Measurements from ENCODE around the gene LRRC56. TPM values are rescaled to one million over a fixed set of nuclear protein-coding genes. Genes with fewer than 3 reads are reported as not detected.

The LRRC56 gene
- total RNA-seq, 1 donor from 2014 or later, result 0.82 TPM

DNA sequence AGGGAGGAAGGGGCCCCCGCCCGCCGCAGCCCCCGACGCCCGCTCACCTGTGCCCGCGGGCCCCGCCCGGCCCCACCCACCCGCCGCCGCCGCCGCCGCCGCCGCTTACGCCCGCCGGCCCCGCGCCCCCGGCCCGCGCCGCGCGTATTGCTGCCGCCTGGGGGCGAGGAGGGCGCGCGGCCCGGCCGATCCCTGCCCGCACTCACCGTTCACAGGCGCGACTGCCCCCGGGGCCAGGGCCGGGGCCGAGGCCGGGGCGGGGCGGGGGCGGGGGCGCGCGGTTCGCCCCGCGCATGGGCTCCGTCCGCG, 2.2 kb upstream of the LRRC56 start:
- H3K27ac Mint-ChIP-seq (ENCODE audit: unreplicated experiment), result no peak overlapping the region
- peak overlapping the region; percentile 78 for H3K4me3 ChIP-seq (ENCODE audit: insufficient read depth, low read depth, low read length)
- H3K36me3 Mint-ChIP-seq (ENCODE audit: low read depth, unreplicated experiment), result peaks cover 2% of the 10 kb centered on the region
- H3K4me2 ChIP-seq (ENCODE audit: low read length), result peak overlapping the region; percentile 95
- no peak overlapping the region for H3K4me3 Mint-ChIP-seq (ENCODE audit: unreplicated experiment)
- no peaks in the 10 kb centered on the region for H3K9me3 Mint-ChIP-seq (ENCODE audit: unreplicated experiment)
- H3K9ac ChIP-seq (ENCODE audit: low read length), result peak overlapping the region; percentile 86
- peaks cover 26% of the 10 kb centered on the region for H3K4me1 ChIP-seq (ENCODE audit: insufficient read depth, low read length)
- no peak overlapping the region for H3K27ac ChIP-seq (ENCODE audit: low read depth, low read length)
- H2AFZ ChIP-seq (ENCODE audit: low read depth, low read length), result no peak overlapping the region
- peaks cover 4% of the 10 kb centered on the region for H3K4me1 Mint-ChIP-seq (ENCODE audit: low read depth, unreplicated experiment)
- no peaks in the 10 kb centered on the region for H3K27me3 ChIP-seq (ENCODE audit: insufficient read depth, low read length)
- FAIRE-seq (no peak), DNase-seq (ENCODE audit: low read depth) (no peak)
- TF ChIP-seq, protein P1, sequence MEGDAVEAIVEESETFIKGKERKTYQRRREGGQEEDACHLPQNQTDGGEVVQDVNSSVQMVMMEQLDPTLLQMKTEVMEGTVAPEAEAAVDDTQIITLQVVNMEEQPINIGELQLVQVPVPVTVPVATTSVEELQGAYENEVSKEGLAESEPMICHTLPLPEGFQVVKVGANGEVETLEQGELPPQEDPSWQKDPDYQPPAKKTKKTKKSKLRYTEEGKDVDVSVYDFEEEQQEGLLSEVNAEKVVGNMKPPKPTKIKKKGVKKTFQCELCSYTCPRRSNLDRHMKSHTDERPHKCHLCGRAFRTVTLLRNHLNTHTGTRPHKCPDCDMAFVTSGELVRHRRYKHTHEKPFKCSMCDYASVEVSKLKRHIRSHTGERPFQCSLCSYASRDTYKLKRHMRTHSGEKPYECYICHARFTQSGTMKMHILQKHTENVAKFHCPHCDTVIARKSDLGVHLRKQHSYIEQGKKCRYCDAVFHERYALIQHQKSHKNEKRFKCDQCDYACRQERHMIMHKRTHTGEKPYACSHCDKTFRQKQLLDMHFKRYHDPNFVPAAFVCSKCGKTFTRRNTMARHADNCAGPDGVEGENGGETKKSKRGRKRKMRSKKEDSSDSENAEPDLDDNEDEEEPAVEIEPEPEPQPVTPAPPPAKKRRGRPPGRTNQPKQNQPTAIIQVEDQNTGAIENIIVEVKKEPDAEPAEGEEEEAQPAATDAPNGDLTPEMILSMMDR (IDR thresholded peaks at IDR 0.05; ENCODE audit: insufficient read depth, low read depth, low read length), result no peak
- TF ChIP-seq EZH2 (IDR thresholded peaks at IDR 0.05; ENCODE audit: insufficient read depth, low read length), result no peak
- peaks cover 3% of the 10 kb centered on the region for H3K36me3 ChIP-seq (ENCODE audit: insufficient read depth, low read length)
- peaks cover 4% of the 10 kb centered on the region for H3K27me3 Mint-ChIP-seq (ENCODE audit: low read depth, unreplicated experiment)
- no peaks in the 10 kb centered on the region for H3K9me3 ChIP-seq (ENCODE audit: insufficient read depth, low read depth, low read length)
- H4K20me1 ChIP-seq (ENCODE audit: insufficient read depth, low read length), result peaks cover 34% of the 10 kb centered on the region
- peaks cover 20% of the 10 kb centered on the region for H3K79me2 ChIP-seq (ENCODE audit: insufficient read depth, low read length)

DNA sequence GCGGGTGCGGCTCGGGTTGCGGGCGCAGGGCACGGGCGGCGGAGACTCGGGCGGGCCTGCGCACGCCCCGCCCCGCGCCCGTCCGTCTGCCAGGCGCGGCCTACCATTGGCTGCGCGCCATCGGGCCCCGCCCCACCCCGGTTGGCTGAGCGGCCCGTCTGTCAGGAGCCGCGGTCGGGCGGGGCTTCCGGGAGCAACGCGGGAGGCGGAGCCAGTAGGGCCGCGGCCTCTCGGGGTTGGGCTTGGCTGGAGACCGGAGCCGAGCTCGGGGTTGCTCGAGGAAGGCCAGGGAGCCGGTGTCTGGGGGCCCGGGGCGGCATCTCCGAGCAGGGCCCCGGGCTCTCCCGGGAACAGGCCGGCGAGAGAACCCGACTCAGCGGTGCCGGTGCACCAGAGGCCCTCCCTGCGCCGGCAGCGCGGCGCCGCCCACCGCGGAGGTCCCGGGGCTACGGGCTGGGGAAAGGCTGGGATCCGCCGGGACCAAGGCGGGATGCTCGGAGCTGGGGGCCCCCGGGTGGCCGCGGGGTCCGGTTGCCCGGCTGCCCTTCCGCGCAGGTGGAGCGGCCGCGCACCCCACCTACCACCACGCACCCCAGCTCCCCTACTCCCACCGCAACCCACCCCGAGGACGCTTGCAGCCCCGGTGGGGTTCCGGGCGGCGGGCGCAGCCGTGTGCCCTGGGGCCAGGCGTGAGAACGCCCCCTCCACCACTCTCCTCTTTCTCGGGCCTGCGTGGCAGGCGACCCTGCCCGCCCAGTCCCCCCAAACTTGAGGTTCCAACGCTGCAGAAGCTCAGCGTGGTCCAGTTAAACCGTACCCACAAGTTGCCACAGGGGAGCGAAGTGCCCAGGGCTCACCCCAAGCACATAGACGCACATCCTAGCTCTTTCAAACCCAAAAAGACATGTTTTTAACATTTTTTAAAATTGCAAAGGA, 1.5 kb upstream of the LRRC56 start, which contains the start of gene HRAS:
TSS of gene HRAS (minus strand) at position 58 of the 936 bp plus-strand sequence.
- Histone ChIP-seq H3K79me2 (ENCODE audit: insufficient read depth, low read length) (peaks cover 20% of the 10 kb centered on the region), H2AFZ (ENCODE audit: low read depth, low read length) (peak within 1 kb of the TSS; percentile 80), H4K20me1 (ENCODE audit: insufficient read depth, low read length) (peaks cover 34% of the 10 kb centered on the region), H3K36me3 (ENCODE audit: insufficient read depth, low read length) (peaks cover 3% of the 10 kb centered on the region), H3K27me3 (ENCODE audit: insufficient read depth, low read length) (no peaks in the 10 kb centered on the region), H3K27ac (ENCODE audit: low read depth, low read length) (peak within 1 kb of the TSS; percentile 12), H3K9me3 (ENCODE audit: insufficient read depth, low read depth, low read length) (no peaks in the 10 kb centered on the region), H3K9ac (ENCODE audit: low read length) (peak within 1 kb of the TSS; percentile 86), H3K4me1 (ENCODE audit: insufficient read depth, low read length) (peaks cover 26% of the 10 kb centered on the region), H3K4me2 (ENCODE audit: low read length) (peak within 1 kb of the TSS; percentile 95), H3K4me3 (ENCODE audit: insufficient read depth, low read depth, low read length) (peak within 1 kb of the TSS; percentile 78)
- Mint-ChIP-seq H3K9me3 (ENCODE audit: unreplicated experiment) (no peaks in the 10 kb centered on the region), H3K4me1 (ENCODE audit: low read depth, unreplicated experiment) (peaks cover 4% of the 10 kb centered on the region), H3K4me3 (ENCODE audit: unreplicated experiment) (peak within 1 kb of the TSS; percentile 90), H3K27me3 (ENCODE audit: low read depth, unreplicated experiment) (peaks cover 4% of the 10 kb centered on the region), H3K27ac (ENCODE audit: unreplicated experiment) (peak within 1 kb of the TSS; percentile 85), H3K36me3 (ENCODE audit: low read depth, unreplicated experiment) (peaks cover 2% of the 10 kb centered on the region)
- FAIRE-seq (no peak), DNase-seq (ENCODE audit: low read depth) (peak; percentile 78)
- TF ChIP-seq, protein P1 (IDR thresholded peaks at IDR 0.05; ENCODE audit: insufficient read depth, low read depth, low read length), result no peak
- TF ChIP-seq EZH2 (IDR thresholded peaks at IDR 0.05; ENCODE audit: insufficient read depth, low read length), result no peak

All from astrocyte (in vitro differentiated cells and primary cell).